Measurements from ENCODE around the gene FGB. TPM values are rescaled to one million over a fixed set of nuclear protein-coding genes. Genes with fewer than 3 reads are reported as not detected.

FGB gene
- total and polyA plus RNA-seq, 2 donors (not counting 3 experiments of a cell fraction or from before 2014, with no cell fraction given), result not detected

GRCh38 chr4:154559494-154560418 lies 3.1 kb upstream of the FGB start:
- Histone ChIP-seq H3K9me1 (replicated peaks; ENCODE audit: control insufficient read depth, extremely low read depth, insufficient read depth, low read length) (no peaks in the 10 kb centered on the region), H3K4me3 (replicated peaks in 1 of 3; ENCODE audit: insufficient read depth in 1 of 3, low read depth in 1 of 3, low read length in 3 of 3) (no peak overlapping the region), H3K36me3 (ENCODE audit: control insufficient read depth in 2 of 2, extremely low read depth in 1 of 2, insufficient read depth in 2 of 2, low read length in 2 of 2) (no peaks in the 10 kb centered on the region), H3K4me1 (ENCODE audit: control insufficient read depth, extremely low read depth, insufficient read depth, low read length) (no peaks in the 10 kb centered on the region), H3K79me2 (ENCODE audit: control insufficient read depth, insufficient read depth, low read length) (no peaks in the 10 kb centered on the region), H3K4me2 (ENCODE audit: insufficient read depth, low read length) (no peak overlapping the region), H2AFZ (ENCODE audit: low read depth, low read length) (no peak overlapping the region), H3K9me3 (replicated peaks; ENCODE audit: control insufficient read depth, insufficient read depth, low read length) (no peaks in the 10 kb centered on the region), H3K9ac (replicated peaks; ENCODE audit: extremely low read depth, insufficient read depth, low read length) (no peak overlapping the region), H4K20me1 (replicated peaks; ENCODE audit: control insufficient read depth, extremely low read depth, insufficient read depth, low read length) (no peaks in the 10 kb centered on the region), H3K27me3 (ENCODE audit: control insufficient read depth in 2 of 2, insufficient read depth in 2 of 2, low read length in 2 of 2) (peaks cover 0 to 12% of the 10 kb centered on the region in 2 experiments), H3K27ac (ENCODE audit: insufficient read depth, low read depth, low read length) (no peak overlapping the region)
- DNase-seq (ENCODE audit: low read depth, low spot score), result peak; percentile 53
- ChIA-PET POLR2A (interaction anchor here (0.6 kb wide), 1 partner anchor 10 kb away, joined by 3 read pairs; the partner anchor contains the start of gene PLRG1), CTCF (interaction anchor here (0.6 to 6.0 kb wide), 31 partner anchors 8 to 793 kb away, joined by 3 to 112 read pairs (median 5); partner anchors contain the start of genes FGG, PLRG1 and RBM46)
- BruUV-seq (replicated peaks), result no TSS peak
- intact Hi-C loops (cut with micrococcal nuclease) (no loop called here), dilution Hi-C loops (cut with MboI; ENCODE audit: extremely low pct_ligation_motif_present, low sequenced_read_pairs) (no loop called here)
- FAIRE-seq, result peak; percentile 64
- TF ChIP-seq POLR2A (IDR thresholded peaks at IDR 0.05; ENCODE audit: low read depth, low read length), result no peak
- no peak for TF ChIP-seq MAX (IDR thresholded peaks at IDR 0.05; ENCODE audit: insufficient read depth, insufficient read length)
- TF ChIP-seq CTCF (IDR thresholded peaks at IDR 0.05; ENCODE audit: extremely low read depth in 1 of 2, insufficient read depth in 1 of 2, low read depth in 1 of 2, low read length in 2 of 2), result peak; percentile 40 to 49
- no peak for TF ChIP-seq GATA2 (IDR thresholded peaks at IDR 0.05; ENCODE audit: insufficient read depth, insufficient read length, low read depth, low read length)
- no peak for TF ChIP-seq POLR2AphosphoS5 (IDR thresholded peaks at IDR 0.05; ENCODE audit: insufficient read depth, low read depth, low read length)

Measured in endothelial cell of umbilical vein (primary cell).